Liver (tissue), 9 donors: ENCODE data around the gene SKOR2. TPM values are rescaled to one million over a fixed set of nuclear protein-coding genes. Genes with fewer than 3 reads are reported as not detected.

Experiments used
- DNase-seq: peaks from one replicate; pipeline ENCODE4 v3.0.0-alpha.2; 2017; ENCODE audit warnings: low spot score
- H3K27ac ChIP-seq, 2 donors: one replicate each; pipeline ENCODE4 v1.7.0; 2013; ENCODE audit warnings: inconsistent platforms in 2 of 2, low read length in 2 of 2, control low read depth in 1 of 2, low read depth in 1 of 2, mild to moderate bottlenecking in 1 of 2
- H3K27me3 ChIP-seq, 4 donors: one replicate each; pipeline versions ENCODE4 v1.6.1 to v1.7.0; 2013; ENCODE audit warnings: low read length in 3 of 4, inconsistent platforms in 1 of 4, mild to moderate bottlenecking in 1 of 4, moderate library complexity in 1 of 4; ENCODE audit not compliant: control insufficient read depth in 4 of 4, insufficient read depth in 4 of 4
- H3K36me3 ChIP-seq, 4 donors: one replicate each; pipeline versions ENCODE4 v1.6.1 to v1.7.0; 2013; ENCODE audit warnings: low read length in 3 of 4, mild to moderate bottlenecking in 3 of 4, low read depth in 1 of 4, moderate library complexity in 1 of 4; ENCODE audit not compliant: control insufficient read depth in 4 of 4, insufficient read depth in 3 of 4
- H3K4me1 ChIP-seq, 4 donors: one replicate each; pipeline versions ENCODE4 v1.6.1 to v1.7.0; 2013; ENCODE audit warnings: low read length in 3 of 4, mild to moderate bottlenecking in 3 of 4, moderate library complexity in 1 of 4; ENCODE audit not compliant: control insufficient read depth in 4 of 4, insufficient read depth in 4 of 4
- H3K4me3 ChIP-seq, 3 donors: one replicate each; pipeline versions ENCODE4 v1.6.1 to v1.7.0; 2013; ENCODE audit warnings: low read length in 3 of 3, control low read depth in 1 of 3, low read depth in 1 of 3, mild to moderate bottlenecking in 1 of 3
- H3K9ac ChIP-seq, 2 donors: one replicate each; pipeline ENCODE4 v1.7.0; 2013; ENCODE audit warnings: low read length in 2 of 2, mild to moderate bottlenecking in 2 of 2, moderate library complexity in 2 of 2, control low read depth in 1 of 2, low read depth in 1 of 2
- H3K9me3 ChIP-seq, 4 donors: one replicate each; pipeline versions ENCODE4 v1.6.1 to v1.7.0; 2013; ENCODE audit warnings: low read length in 3 of 4; ENCODE audit not compliant: control insufficient read depth in 4 of 4
- EGR1 ChIP-seq, 2 donors: IDR thresholded peaks; 2 replicates each; pipeline ENCODE4 v1.6.1; 2016 to 2018; ENCODE audit warnings: antibody characterized with exemption in 2 of 2, low read depth in 2 of 2
- FOXA1 ChIP-seq: IDR thresholded peaks from 2 replicates; pipeline ENCODE4 v1.6.1; 2016; ENCODE audit warnings: antibody characterized with exemption
- FOXA2 ChIP-seq: IDR thresholded peaks from 2 replicates; pipeline ENCODE4 v1.6.1; 2016; ENCODE audit warnings: antibody characterized with exemption
- GABPA ChIP-seq, 2 donors: IDR thresholded peaks in 1 of 2; conservative IDR thresholded peaks in 1 of 2; 2 replicates each; pipeline ENCODE4 v1.6.1; 2016; ENCODE audit warnings: antibody characterized with exemption in 2 of 2, mild to moderate bottlenecking in 1 of 2, moderate library complexity in 1 of 2
- HNF4A ChIP-seq, 2 donors: conservative IDR thresholded peaks; 2 replicates each; pipeline ENCODE4 v1.6.1; 2016; ENCODE audit warnings: antibody characterized with exemption in 2 of 2, mild to moderate bottlenecking in 2 of 2
- HNF4G ChIP-seq: IDR thresholded peaks from 2 replicates; pipeline ENCODE4 v1.6.1; 2016; ENCODE audit warnings: antibody characterized with exemption
- JUND ChIP-seq, 2 donors: IDR thresholded peaks; 2 replicates each; pipeline ENCODE4 v1.6.1; 2016; ENCODE audit warnings: antibody characterized with exemption in 2 of 2
- NR2F2 ChIP-seq: IDR thresholded peaks from 2 replicates; pipeline ENCODE4 v1.6.1; 2016; ENCODE audit warnings: antibody characterized with exemption
- RXRA ChIP-seq, 2 donors: IDR thresholded peaks; 2 replicates each; pipeline ENCODE4 v1.6.1; 2017 to 2018; ENCODE audit warnings: antibody characterized with exemption in 2 of 2, mild to moderate bottlenecking in 1 of 2
- SP1 ChIP-seq: IDR thresholded peaks from 2 replicates; pipeline ENCODE4 v1.6.1; 2018; ENCODE audit warnings: antibody characterized with exemption, mild to moderate bottlenecking
- TAF1 ChIP-seq: conservative IDR thresholded peaks from 2 replicates; pipeline ENCODE4 v1.6.1; 2016; ENCODE audit warnings: antibody characterized with exemption, mild to moderate bottlenecking
- YY1 ChIP-seq: IDR thresholded peaks from 2 replicates; pipeline ENCODE4 v1.6.1; 2016; ENCODE audit warnings: antibody characterized with exemption, mild to moderate bottlenecking
- WGBS: extraction: QIAGEN DNeasy Blood & Tissue Kit; methylation state at CpG from one replicate; pipeline ENCODE4 v1.1.7; 2013; 5-methylcytosine and 5-hydroxymethylcytosine counted together
- polyA plus RNA-seq, 2 donors: library from polyadenylated mRNA; stranded (reverse) in 1 of 2; unstranded in 1 of 2; fragments of 200-250 nt in 1 of 2; fragments of >200 nt in 1 of 2; fragmentation: Nextera tagmentation in 1 of 2; extraction: Ambion mirVana in 1 of 2; gene quantifications; one replicate each; pipeline versions ENCODE4 v1.2.1 to v1.2.3, GENCODE V29; 2013 to 2015
- total RNA-seq, 2 donors: library from RNA; depleted of rRNA; stranded (reverse); fragments of >200 nt; gene quantifications; one replicate each; pipeline ENCODE4 v1.2.3, GENCODE V29; 2014
- TF ChIP-seq, protein P1 (sequence below): fragments of 150-350 bp; IDR thresholded peaks from 2 replicates; pipeline ENCODE4 v1.5.1; 2017; ENCODE audit warnings: improper control_type of control experiment, low read depth, low read length; ENCODE audit not compliant: missing input control
- TF ChIP-seq, protein P2 (sequence below): IDR thresholded peaks from 2 replicates; pipeline ENCODE4 v1.6.1; 2016; ENCODE audit warnings: antibody characterized with exemption
- TF ChIP-seq, protein P3 (sequence below): IDR thresholded peaks from 2 replicates; pipeline ENCODE4 v1.6.1; 2016; ENCODE audit warnings: antibody characterized with exemption
- TF ChIP-seq, protein P4 (sequence below): IDR thresholded peaks from 2 replicates; pipeline ENCODE4 v1.6.1; 2016; ENCODE audit warnings: antibody characterized with exemption, mild to moderate bottlenecking
- TF ChIP-seq, protein P5 (sequence below): IDR thresholded peaks from 2 replicates; pipeline ENCODE4 v1.6.1; 2016; ENCODE audit warnings: antibody characterized with exemption
- donor health status: healthy.
- donor health status: healthy.
- donor health status: healthy.
- donor health status: healthy.
- donor health status: healthy.

SKOR2 gene, protein sequence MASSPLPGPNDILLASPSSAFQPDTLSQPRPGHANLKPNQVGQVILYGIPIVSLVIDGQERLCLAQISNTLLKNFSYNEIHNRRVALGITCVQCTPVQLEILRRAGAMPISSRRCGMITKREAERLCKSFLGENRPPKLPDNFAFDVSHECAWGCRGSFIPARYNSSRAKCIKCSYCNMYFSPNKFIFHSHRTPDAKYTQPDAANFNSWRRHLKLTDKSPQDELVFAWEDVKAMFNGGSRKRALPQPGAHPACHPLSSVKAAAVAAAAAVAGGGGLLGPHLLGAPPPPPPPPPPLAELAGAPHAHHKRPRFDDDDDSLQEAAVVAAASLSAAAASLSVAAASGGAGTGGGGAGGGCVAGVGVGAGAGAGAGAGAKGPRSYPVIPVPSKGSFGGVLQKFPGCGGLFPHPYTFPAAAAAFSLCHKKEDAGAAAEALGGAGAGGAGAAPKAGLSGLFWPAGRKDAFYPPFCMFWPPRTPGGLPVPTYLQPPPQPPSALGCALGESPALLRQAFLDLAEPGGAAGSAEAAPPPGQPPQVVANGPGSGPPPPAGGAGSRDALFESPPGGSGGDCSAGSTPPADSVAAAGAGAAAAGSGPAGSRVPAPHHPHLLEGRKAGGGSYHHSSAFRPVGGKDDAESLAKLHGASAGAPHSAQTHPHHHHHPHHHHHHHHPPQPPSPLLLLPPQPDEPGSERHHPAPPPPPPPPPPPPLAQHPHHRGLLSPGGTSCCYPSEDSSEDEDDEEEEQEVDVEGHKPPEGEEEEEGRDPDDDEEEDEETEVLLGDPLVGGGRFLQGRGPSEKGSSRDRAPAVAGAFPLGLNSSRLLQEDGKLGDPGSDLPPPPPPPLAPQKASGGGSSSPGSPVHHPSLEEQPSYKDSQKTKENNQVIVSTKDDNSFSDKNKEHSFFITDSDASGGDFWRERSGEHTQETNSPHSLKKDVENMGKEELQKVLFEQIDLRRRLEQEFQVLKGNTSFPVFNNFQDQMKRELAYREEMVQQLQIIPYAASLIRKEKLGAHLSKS
- total RNA-seq, result not detected
- not detected for polyA plus RNA-seq

DNA sequence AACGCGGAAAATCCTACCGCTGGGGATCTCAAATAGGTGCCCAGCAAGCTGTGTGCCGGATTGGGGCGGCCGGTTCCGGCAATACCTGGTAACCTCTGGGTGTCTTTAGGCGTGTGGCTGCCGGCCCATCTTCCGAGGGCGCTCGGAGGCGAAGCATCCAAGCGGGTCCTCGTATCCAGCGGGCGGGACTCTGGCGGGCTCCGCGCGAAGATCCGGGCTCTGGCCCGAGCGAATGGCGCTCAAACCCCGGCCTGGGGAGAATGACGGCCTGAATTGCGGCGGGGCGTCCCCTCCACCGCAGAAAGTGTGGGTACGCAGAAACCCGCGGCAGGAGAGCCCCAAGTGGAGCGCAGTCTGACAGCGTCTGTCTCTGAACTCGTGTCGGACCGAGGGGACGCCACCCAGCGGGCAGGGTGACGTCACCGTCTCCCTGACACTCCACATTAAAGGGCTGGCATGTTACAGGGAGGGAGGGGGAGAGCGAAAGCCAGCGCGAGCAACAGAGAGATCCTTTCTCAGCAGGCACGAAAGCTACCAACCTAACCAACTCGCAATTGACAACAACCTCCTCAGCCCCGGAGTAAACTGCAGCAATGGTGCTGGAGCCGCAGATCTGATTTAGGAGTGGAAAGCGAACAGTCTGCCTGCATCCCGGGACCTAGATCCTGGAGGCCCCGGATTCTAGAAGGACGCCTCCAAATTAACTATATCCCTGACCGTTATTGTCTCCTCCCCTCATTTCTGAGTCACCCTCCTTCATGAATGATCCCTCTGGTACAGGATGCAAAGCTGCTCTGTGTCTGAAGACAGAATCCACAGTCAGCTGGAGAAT lies at the start of gene SKOR2:
SKOR2 (minus strand) TSS at position 372 of the 832 bp plus-strand sequence. CDS start 2,477 bp downstream, outside the sequence.
- 5% methylated on average over 55 of the region's 55 CpGs for WGBS
- DNase-seq, result no peak
- Histone ChIP-seq H3K27ac (no peak within 1 kb of the TSS), H3K36me3 (no peaks in the 10 kb centered on the region), H3K4me1 (peaks cover 0 to 10% (median 4%) of the 10 kb centered on the region in 4 donors), H3K9me3 (peaks cover 0 to 4% (median 2%) of the 10 kb centered on the region in 4 donors), H3K27me3 (peaks cover 10 to 35% (median 33%) of the 10 kb centered on the region in 4 donors), H3K4me3 (no peak within 1 kb of the TSS), H3K9ac (no peak within 1 kb of the TSS)
- TF ChIP-seq HNF4G, result no peak
- TF ChIP-seq GABPA (IDR thresholded peaks at IDR 0.05 in 1 of 2, conservative IDR thresholded peaks at IDR 0.05 in 1 of 2), result no peak
- TF ChIP-seq NR2F2, result no peak
- TF ChIP-seq RXRA (IDR thresholded peaks at IDR 0.05), result no peak
- TF ChIP-seq, protein P1, sequence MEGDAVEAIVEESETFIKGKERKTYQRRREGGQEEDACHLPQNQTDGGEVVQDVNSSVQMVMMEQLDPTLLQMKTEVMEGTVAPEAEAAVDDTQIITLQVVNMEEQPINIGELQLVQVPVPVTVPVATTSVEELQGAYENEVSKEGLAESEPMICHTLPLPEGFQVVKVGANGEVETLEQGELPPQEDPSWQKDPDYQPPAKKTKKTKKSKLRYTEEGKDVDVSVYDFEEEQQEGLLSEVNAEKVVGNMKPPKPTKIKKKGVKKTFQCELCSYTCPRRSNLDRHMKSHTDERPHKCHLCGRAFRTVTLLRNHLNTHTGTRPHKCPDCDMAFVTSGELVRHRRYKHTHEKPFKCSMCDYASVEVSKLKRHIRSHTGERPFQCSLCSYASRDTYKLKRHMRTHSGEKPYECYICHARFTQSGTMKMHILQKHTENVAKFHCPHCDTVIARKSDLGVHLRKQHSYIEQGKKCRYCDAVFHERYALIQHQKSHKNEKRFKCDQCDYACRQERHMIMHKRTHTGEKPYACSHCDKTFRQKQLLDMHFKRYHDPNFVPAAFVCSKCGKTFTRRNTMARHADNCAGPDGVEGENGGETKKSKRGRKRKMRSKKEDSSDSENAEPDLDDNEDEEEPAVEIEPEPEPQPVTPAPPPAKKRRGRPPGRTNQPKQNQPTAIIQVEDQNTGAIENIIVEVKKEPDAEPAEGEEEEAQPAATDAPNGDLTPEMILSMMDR, result no peak

DNA sequence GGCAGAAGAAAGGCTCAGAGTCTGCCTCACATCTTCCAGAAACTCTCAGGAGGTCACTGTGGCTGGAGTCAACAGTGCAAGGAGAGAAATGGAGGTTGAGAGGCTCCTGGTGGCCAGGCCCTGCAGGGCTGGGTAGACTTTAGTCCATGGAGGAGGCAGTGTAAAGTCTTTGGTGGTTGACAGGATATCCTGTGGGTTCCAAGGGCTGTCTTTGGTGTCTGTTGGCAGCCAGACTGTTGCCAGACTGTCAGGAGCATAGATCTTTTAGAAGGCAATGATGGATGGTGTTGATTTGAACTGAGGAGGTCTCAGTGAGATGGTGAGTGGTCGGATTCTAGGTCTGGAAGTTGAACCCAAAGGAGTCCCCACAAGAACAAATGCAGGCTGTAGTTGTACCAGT lies 45.0 kb upstream of the SKOR2 start:
- H3K9ac ChIP-seq, result no peak overlapping the region
- H3K4me3 ChIP-seq, result no peak overlapping the region
- TF ChIP-seq JUND (IDR thresholded peaks at IDR 0.05) (no peak), NR2F2 (no peak), SP1 (no peak), HNF4A (conservative IDR thresholded peaks at IDR 0.05) (no peak), RXRA (IDR thresholded peaks at IDR 0.05) (no peak), EGR1 (IDR thresholded peaks at IDR 0.05; ENCODE audit: low read depth in 2 of 2) (no peak), FOXA2 (no peak), TAF1 (no peak), FOXA1 (no peak), YY1 (no peak), HNF4G (no peak)
- TF ChIP-seq, protein P2, sequence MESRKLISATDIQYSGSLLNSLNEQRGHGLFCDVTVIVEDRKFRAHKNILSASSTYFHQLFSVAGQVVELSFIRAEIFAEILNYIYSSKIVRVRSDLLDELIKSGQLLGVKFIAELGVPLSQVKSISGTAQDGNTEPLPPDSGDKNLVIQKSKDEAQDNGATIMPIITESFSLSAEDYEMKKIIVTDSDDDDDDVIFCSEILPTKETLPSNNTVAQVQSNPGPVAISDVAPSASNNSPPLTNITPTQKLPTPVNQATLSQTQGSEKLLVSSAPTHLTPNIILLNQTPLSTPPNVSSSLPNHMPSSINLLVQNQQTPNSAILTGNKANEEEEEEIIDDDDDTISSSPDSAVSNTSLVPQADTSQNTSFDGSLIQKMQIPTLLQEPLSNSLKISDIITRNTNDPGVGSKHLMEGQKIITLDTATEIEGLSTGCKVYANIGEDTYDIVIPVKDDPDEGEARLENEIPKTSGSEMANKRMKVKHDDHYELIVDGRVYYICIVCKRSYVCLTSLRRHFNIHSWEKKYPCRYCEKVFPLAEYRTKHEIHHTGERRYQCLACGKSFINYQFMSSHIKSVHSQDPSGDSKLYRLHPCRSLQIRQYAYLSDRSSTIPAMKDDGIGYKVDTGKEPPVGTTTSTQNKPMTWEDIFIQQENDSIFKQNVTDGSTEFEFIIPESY, result no peak
- TF ChIP-seq, protein P3, sequence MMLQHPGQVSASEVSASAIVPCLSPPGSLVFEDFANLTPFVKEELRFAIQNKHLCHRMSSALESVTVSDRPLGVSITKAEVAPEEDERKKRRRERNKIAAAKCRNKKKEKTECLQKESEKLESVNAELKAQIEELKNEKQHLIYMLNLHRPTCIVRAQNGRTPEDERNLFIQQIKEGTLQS, result no peak
- TF ChIP-seq, protein P4, sequence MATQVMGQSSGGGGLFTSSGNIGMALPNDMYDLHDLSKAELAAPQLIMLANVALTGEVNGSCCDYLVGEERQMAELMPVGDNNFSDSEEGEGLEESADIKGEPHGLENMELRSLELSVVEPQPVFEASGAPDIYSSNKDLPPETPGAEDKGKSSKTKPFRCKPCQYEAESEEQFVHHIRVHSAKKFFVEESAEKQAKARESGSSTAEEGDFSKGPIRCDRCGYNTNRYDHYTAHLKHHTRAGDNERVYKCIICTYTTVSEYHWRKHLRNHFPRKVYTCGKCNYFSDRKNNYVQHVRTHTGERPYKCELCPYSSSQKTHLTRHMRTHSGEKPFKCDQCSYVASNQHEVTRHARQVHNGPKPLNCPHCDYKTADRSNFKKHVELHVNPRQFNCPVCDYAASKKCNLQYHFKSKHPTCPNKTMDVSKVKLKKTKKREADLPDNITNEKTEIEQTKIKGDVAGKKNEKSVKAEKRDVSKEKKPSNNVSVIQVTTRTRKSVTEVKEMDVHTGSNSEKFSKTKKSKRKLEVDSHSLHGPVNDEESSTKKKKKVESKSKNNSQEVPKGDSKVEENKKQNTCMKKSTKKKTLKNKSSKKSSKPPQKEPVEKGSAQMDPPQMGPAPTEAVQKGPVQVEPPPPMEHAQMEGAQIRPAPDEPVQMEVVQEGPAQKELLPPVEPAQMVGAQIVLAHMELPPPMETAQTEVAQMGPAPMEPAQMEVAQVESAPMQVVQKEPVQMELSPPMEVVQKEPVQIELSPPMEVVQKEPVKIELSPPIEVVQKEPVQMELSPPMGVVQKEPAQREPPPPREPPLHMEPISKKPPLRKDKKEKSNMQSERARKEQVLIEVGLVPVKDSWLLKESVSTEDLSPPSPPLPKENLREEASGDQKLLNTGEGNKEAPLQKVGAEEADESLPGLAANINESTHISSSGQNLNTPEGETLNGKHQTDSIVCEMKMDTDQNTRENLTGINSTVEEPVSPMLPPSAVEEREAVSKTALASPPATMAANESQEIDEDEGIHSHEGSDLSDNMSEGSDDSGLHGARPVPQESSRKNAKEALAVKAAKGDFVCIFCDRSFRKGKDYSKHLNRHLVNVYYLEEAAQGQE, result no peak
- TF ChIP-seq, protein P5, sequence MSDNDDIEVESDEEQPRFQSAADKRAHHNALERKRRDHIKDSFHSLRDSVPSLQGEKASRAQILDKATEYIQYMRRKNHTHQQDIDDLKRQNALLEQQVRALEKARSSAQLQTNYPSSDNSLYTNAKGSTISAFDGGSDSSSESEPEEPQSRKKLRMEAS, result no peak
- TF ChIP-seq, protein P1, result no peak
- H3K9me3 ChIP-seq, result peaks cover 0 to 2% (median 0%) of the 10 kb centered on the region in 4 donors
- H3K4me1 ChIP-seq, result no peaks in the 10 kb centered on the region
- no peaks in the 10 kb centered on the region for H3K36me3 ChIP-seq
- peaks cover 0 to 2% (median 0%) of the 10 kb centered on the region in 4 donors for H3K27me3 ChIP-seq
- no peak overlapping the region for H3K27ac ChIP-seq
- 54% methylated on average over 1 of the region's 1 CpG for WGBS
- no peak for DNase-seq
